ENCODE results near the gene RNF220. TPM values are rescaled to one million over a fixed set of nuclear protein-coding genes. Genes with fewer than 3 reads are reported as not detected.
A peak's percentile ranks its signal among the peaks of the same experiment; 100 is the strongest.
"Not testable (repeated sequence)": the region's sequence is repeated elsewhere in the genome, so short reads cannot be mapped to it uniquely, and the experiment has no call there.

Gene RNF220
- total and polyA plus RNA-seq, 2 of the 13 experiments (the other 11 are each of a cell fraction or from before 2014, with no cell fraction given): 48.2 to 72.1 TPM

- ChIA-PET CTCF (ENCODE audit: low intra/inter-chr PET ratio, low total read pairs) (no interaction called here), POLR2A (no interaction called here)
- H3K79me2 ChIP-seq (ENCODE audit: insufficient read depth, low read length): no peaks in the 10 kb centered on the region
- H3K4me2 ChIP-seq (ENCODE audit: low read depth, low read length): no peak overlapping the region
- H2AFZ ChIP-seq (ENCODE audit: low read length): no peak overlapping the region
- BruUV-seq (replicated peaks): no TSS peak
- in situ Hi-C loops (cut with HindIII; ENCODE audit: extremely low pct_ligation_motif_present, low pct_unique_long_range_greater_than_20kb): no loop called here
- WGBS (ENCODE audit: low lambda C conversion rate): 85% methylated on average over 2 of the region's 6 CpGs
- H3K27ac ChIP-seq (ENCODE audit: extremely low read length, insufficient read depth, low read length): no peak overlapping the region
- H3K4me3 ChIP-seq (replicated peaks in 1 of 3; ENCODE audit: insufficient read depth in 1 of 3, low read depth in 2 of 3, low read length in 3 of 3): no peak overlapping the region
- intact Hi-C loops (cut with micrococcal nuclease; ENCODE audit: unreplicated experiment): no loop called here
- H4K20me1 ChIP-seq (ENCODE audit: insufficient read depth, low read length): no peaks in the 10 kb centered on the region
- H3K9me3 ChIP-seq (ENCODE audit: low read length): no peaks in the 10 kb centered on the region
- ATAC-seq (no peak), FAIRE-seq (no peak), DNase-seq (ENCODE audit: low spot score) (no peak)
- no peak for TF ChIP-seq PITX1 (CRISPR knock-in tag; IDR thresholded peaks at IDR 0.05)
- TF ChIP-seq ZBTB7A (CRISPR knock-in tag; IDR thresholded peaks at IDR 0.05): no peak
- TF ChIP-seq CBX2 (IDR thresholded peaks at IDR 0.05; ENCODE audit: low read depth, low read length): no peak
- no peak for TF ChIP-seq CBX2 (CRISPR knock-in tag; IDR thresholded peaks at IDR 0.05; ENCODE audit: low read depth)
- no peak for TF ChIP-seq STAT5B (CRISPR knock-in tag; IDR thresholded peaks at IDR 0.05)
- TF ChIP-seq MTF1 (CRISPR knock-in tag; IDR thresholded peaks at IDR 0.05): no peak
- TF ChIP-seq ZNF263 (CRISPR knock-in tag; IDR thresholded peaks at IDR 0.05): peak; percentile 56
- peaks cover 0 to 23% of the 10 kb centered on the region in 2 experiments; a peak in 2 of 5 replicates for H3K27me3 ChIP-seq (ENCODE audit: control insufficient read depth in 1 of 2, insufficient read depth in 2 of 2, low read length in 2 of 2)
- H3K9ac ChIP-seq (ENCODE audit: insufficient read depth, low read depth, low read length): no peak overlapping the region
- no peaks in the 10 kb centered on the region for H3K4me1 ChIP-seq (ENCODE audit: insufficient read depth, low read length)
- no peaks in the 10 kb centered on the region; a peak in 1 of 5 replicates for H3K36me3 ChIP-seq (replicated peaks in 1 of 2; ENCODE audit: control insufficient read depth in 1 of 2, insufficient read depth in 2 of 2, low read length in 2 of 2)
These were observed 154.9 kb downstream of the RNF220 start for GRCh38 chr1:44559913-44560312.

- H3K27ac ChIP-seq (ENCODE audit: extremely low read length, insufficient read depth, low read length); H2AFZ ChIP-seq (ENCODE audit: low read length); H3K79me2 ChIP-seq (ENCODE audit: insufficient read depth, low read length); POLR2A ChIA-PET; H3K4me3 ChIP-seq (replicated peaks in 1 of 3; ENCODE audit: insufficient read depth in 1 of 3, low read depth in 2 of 3, low read length in 3 of 3); H3K4me1 ChIP-seq (ENCODE audit: insufficient read depth, low read length); H4K20me1 ChIP-seq (ENCODE audit: insufficient read depth, low read length); H3K4me2 ChIP-seq (ENCODE audit: low read depth, low read length); BruUV-seq (replicated peaks); FAIRE-seq; intact Hi-C loops (cut with micrococcal nuclease; ENCODE audit: unreplicated experiment); H3K9ac ChIP-seq (ENCODE audit: insufficient read depth, low read depth, low read length); CTCF ChIA-PET (ENCODE audit: low intra/inter-chr PET ratio, low total read pairs); DNase-seq (ENCODE audit: low spot score); ATAC-seq; H3K9me3 ChIP-seq (ENCODE audit: low read length); in situ Hi-C loops (cut with HindIII; ENCODE audit: extremely low pct_ligation_motif_present, low pct_unique_long_range_greater_than_20kb); H3K36me3 ChIP-seq (replicated peaks in 1 of 2; ENCODE audit: control insufficient read depth in 1 of 2, insufficient read depth in 2 of 2, low read length in 2 of 2): not testable (repeated sequence)
- H3K27me3 ChIP-seq (ENCODE audit: control insufficient read depth in 1 of 2, insufficient read depth in 2 of 2, low read length in 2 of 2): peaks cover 0 to 24% of the 10 kb centered on the region in 2 experiments; a peak in 2 of 5 replicates
- WGBS (ENCODE audit: low lambda C conversion rate): 100% methylated on average over 3 of the region's 3 CpGs
These were observed 155.6 kb downstream of the RNF220 start for GRCh38 chr1:44560696-44561095.
